AG04450 (cell line): ENCODE results near the gene GRID1. TPM values are rescaled to one million over a fixed set of nuclear protein-coding genes. Genes with fewer than 3 reads are reported as not detected.

Experiments used
- CTCF ChIA-PET: fragments of 300-600, 350-600 bp; formaldehyde crosslinking; extraction: SDS; loops from one replicate; lab custom pipeline; 2022; ENCODE audit warnings: antibody characterized with exemption, inconsistent platforms; lab: Charles Lee
- POLR2A ChIA-PET: fragments of 350-600 bp; formaldehyde crosslinking; extraction: SDS; loops from one replicate; lab custom pipeline; 2021; ENCODE audit warnings: antibody characterized with exemption, inconsistent platforms; lab: Yijun Ruan, JAX
- DNase-seq: peaks from one replicate; pipeline ENCODE4 v3.0.0-alpha.2; 2011; ENCODE audit warnings: low read depth, low spot score
- H3K27ac ChIP-seq: one replicate; pipeline ENCODE4 v1.5.1; 2012; ENCODE audit warnings: low read depth, low read length, control low read depth
- H3K27me3 ChIP-seq: one replicate; pipeline ENCODE4 v1.6.0; 2012; ENCODE audit warnings: low read length; ENCODE audit not compliant: control insufficient read depth, insufficient read depth
- H3K4me3 ChIP-seq: 2 replicates; pipeline ENCODE4 v1.5.1; 2011; ENCODE audit warnings: mild to moderate bottlenecking, low read depth, low read length, control low read depth
- H3K9me3 ChIP-seq: 2 replicates; pipeline ENCODE4 v1.5.1; 2012; ENCODE audit warnings: low read length; ENCODE audit not compliant: control insufficient read depth, insufficient read depth
- polyA plus RNA-seq: library from polyadenylated mRNA; depleted of rRNA; stranded (reverse); fragments of >200 nt; gene quantifications from 2 replicates; pipeline ENCODE4 v1.2.3, GENCODE V29; 2011
- TF ChIP-seq, protein P1 (sequence below): IDR thresholded peaks from 2 replicates; pipeline ENCODE4 v1.5.1; 2011; ENCODE audit warnings: low read depth, low read length, control low read depth, inconsistent platforms

Gene GRID1
- polyA plus RNA-seq, 1 experiment, result not detected

GRCh38 chr10:85925201-85925750 lies 441.3 kb downstream of the GRID1 start:
- Histone ChIP-seq H3K9me3 (peaks cover 34% of the 10 kb centered on the region), H3K4me3 (no peak overlapping the region), H3K27me3 (no peaks in the 10 kb centered on the region), H3K27ac (no peak overlapping the region)
- TF ChIP-seq, protein P1, sequence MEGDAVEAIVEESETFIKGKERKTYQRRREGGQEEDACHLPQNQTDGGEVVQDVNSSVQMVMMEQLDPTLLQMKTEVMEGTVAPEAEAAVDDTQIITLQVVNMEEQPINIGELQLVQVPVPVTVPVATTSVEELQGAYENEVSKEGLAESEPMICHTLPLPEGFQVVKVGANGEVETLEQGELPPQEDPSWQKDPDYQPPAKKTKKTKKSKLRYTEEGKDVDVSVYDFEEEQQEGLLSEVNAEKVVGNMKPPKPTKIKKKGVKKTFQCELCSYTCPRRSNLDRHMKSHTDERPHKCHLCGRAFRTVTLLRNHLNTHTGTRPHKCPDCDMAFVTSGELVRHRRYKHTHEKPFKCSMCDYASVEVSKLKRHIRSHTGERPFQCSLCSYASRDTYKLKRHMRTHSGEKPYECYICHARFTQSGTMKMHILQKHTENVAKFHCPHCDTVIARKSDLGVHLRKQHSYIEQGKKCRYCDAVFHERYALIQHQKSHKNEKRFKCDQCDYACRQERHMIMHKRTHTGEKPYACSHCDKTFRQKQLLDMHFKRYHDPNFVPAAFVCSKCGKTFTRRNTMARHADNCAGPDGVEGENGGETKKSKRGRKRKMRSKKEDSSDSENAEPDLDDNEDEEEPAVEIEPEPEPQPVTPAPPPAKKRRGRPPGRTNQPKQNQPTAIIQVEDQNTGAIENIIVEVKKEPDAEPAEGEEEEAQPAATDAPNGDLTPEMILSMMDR, result no peak
- no peak for DNase-seq
- ChIA-PET CTCF (no interaction called here), POLR2A (no interaction called here)

DNA sequence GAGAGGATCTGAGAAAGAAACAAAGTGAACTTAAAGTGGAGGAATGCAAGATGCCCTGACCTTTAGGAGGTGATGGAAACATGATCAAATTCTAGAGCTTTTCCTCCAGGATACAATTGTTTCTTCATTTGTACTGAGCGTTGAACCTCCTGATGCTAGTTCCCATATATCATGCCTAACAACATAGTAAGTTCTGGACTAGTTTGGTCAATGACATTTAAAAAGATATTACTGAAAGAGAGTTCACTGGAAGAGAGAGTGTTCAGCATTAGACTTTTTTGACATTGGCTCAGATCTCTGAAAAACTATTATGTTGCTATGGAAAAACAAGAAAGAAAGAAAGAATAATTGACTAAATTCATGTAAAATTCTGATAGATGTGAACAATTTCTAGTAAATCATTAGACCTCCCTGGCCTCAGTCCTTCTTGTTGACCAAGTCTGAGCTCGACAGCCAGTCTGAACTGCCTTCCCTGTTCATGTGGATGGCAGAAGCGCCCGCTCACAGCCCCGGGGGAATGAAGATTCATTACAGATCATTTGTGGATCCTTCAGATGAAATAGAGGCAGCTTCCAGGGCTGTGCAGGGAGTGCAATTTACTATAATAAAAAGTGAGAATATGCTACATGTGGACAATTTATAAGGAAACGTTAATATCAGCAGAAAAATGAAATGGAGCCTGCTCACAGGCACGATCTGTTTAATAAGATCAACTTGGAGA lies 442.1 kb downstream of the GRID1 start:
- DNase-seq, result no peak
- Histone ChIP-seq H3K27me3 (no peaks in the 10 kb centered on the region), H3K9me3 (peaks cover 35% of the 10 kb centered on the region), H3K27ac (no peak overlapping the region), H3K4me3 (no peak overlapping the region)
- TF ChIP-seq, protein P1, result no peak
- POLR2A ChIA-PET, result no interaction called here
- CTCF ChIA-PET, result no interaction called here

DNA sequence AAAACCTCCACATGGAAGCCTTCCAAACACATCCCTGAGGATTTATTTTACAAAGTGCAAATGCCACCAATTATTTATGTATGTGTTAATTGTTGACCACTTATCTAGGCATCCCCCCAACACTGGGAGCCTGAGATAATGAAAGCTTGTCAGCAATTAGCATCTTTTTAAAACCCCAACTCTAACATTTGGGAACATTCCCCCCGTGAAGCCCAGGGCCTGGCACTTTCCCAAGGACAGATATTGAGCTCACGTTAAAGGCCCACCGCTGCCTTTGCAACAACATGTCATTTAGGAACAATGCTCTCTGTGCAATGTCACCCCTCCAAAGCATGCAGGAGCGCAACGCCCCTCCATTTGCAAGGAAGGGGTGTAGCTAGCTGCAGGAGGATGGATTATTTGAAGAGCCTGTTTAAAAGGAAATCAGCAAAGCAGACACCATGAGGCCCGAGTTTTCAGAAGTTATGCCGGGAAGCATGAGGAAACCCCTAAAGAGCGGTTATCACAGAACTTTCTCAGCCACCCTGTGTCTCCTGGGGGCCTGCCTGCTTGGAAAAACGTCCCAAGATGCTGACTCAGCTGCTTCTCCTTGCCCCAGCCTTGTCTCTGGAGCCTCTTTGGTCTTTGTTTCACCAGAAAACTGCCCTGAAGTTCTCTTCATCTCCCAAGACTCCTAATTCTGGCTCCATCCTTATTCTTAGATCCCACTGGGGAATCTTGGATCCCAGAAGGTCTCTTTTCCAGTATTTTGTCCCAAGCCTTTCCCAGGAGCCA lies 444.1 kb downstream of the GRID1 start:
- CTCF ChIA-PET, result no interaction called here
- no peak for DNase-seq

GRCh38 chr10:85921789-85922188 lies 444.8 kb downstream of the GRID1 start:
- Histone ChIP-seq H3K27me3 (no peaks in the 10 kb centered on the region), H3K4me3 (no peak overlapping the region), H3K9me3 (peaks cover 32% of the 10 kb centered on the region), H3K27ac (no peak overlapping the region)
- TF ChIP-seq, protein P1, result no peak
- ChIA-PET CTCF (no interaction called here), POLR2A (no interaction called here)
- no peak for DNase-seq

More for the DNA sequence above, 444.1 kb downstream of the GRID1 start:
- Histone ChIP-seq H3K27me3 (no peaks in the 10 kb centered on the region), H3K27ac (no peak overlapping the region), H3K4me3 (no peak overlapping the region), H3K9me3 (peaks cover 32% of the 10 kb centered on the region)
- POLR2A ChIA-PET, result interaction anchor here (0.5 kb wide), 1 partner anchor 400 kb away, joined by 3 read pairs; no protein-coding TSS in a partner anchor
- TF ChIP-seq, protein P1, result no peak

GRCh38 chr10:85920311-85920710 lies 446.3 kb downstream of the GRID1 start:
- DNase-seq, result no peak
- Histone ChIP-seq H3K27me3 (no peaks in the 10 kb centered on the region), H3K4me3 (no peak overlapping the region), H3K27ac (no peak overlapping the region), H3K9me3 (peaks cover 32% of the 10 kb centered on the region)
- POLR2A ChIA-PET, result no interaction called here
- TF ChIP-seq, protein P1, result no peak
- CTCF ChIA-PET, result no interaction called here
